HCT116 (cell line): ENCODE measurements around the gene EBLN2. TPM values are rescaled to one million over a fixed set of nuclear protein-coding genes. Genes with fewer than 3 reads are reported as not detected.

ENCODE experiments used
- ATAC-seq: fragments of 200-7000 bp; cut with Tn5 transposase; 2 replicates; pipeline ENCODE4 v1.9.1; 2020; ENCODE audit warnings: mild to moderate bottlenecking, moderate library complexity
- BruUV-seq: library from RNA; stranded (reverse); fragments of 400-500 nt; replicated peaks from 2 replicates; lab custom pipeline; 2021; lab: Mats Ljungman, UMichigan
- CTCF ChIA-PET: fragments of 300-600 bp; sonication (Branson Sonifier 250); formaldehyde crosslinking; loops from one replicate; lab custom pipeline; 2021; ENCODE audit warnings: antibody characterized with exemption; lab: Charles Lee
- POLR2A ChIA-PET: fragments of 300-600, 350-600 bp; sonication (Branson Sonifier 250); formaldehyde crosslinking; loops from one replicate; lab custom pipeline; 2021; ENCODE audit warnings: antibody characterized with exemption; lab: Charles Lee
- RAD21 ChIA-PET, 2 experiments: fragments of 300-600 bp; sonication (Branson Sonifier 250); formaldehyde crosslinking; loops; one replicate each; lab custom pipeline; 2023; ENCODE audit warnings: low total read pairs in 2 of 2; ENCODE audit not compliant: uncharacterized antibody in 2 of 2, unreplicated experiment in 2 of 2, low non-redundant PET in 1 of 2; lab: Charles Lee
- DNase-seq: peaks from one replicate; pipeline ENCODE4 v3.0.0-alpha.2; 2010; ENCODE audit warnings: low read depth, low spot score
- H2AFZ ChIP-seq: fragments of 200-600 bp; shearing (Covaris generic), sonication (generic); 2 replicates; pipeline ENCODE4 v1.6.1; 2017; ENCODE audit warnings: low read depth, mixed run types, mixed read lengths, antibody characterized with exemption, low read length; ENCODE audit not compliant: poor library complexity, severe bottlenecking
- H3K27ac ChIP-seq: 2 replicates; pipeline ENCODE4 v1.5.1; 2012; ENCODE audit warnings: low read depth, low read length
- H3K27me3 ChIP-seq: fragments of 200-600 bp; sonication (generic); 2 replicates; pipeline ENCODE4 v1.6.1; 2016; ENCODE audit warnings: mixed run types, low read length, mixed read lengths; ENCODE audit not compliant: insufficient read depth
- H3K36me3 ChIP-seq, 2 experiments: fragments of 200-500 bp in 1 of 2; fragments of 200-600 bp in 1 of 2; sonication (Bioruptor generic) in 1 of 2; sonication (generic) in 1 of 2; 2 replicates each; pipeline versions ENCODE4 v1.5.1 to v1.6.1; 2014 to 2016; ENCODE audit warnings: low read length in 2 of 2, inconsistent platforms in 1 of 2, mixed read lengths in 1 of 2, mixed run types in 1 of 2; ENCODE audit not compliant: insufficient read depth in 2 of 2, control insufficient read depth in 1 of 2
- H3K4me1 ChIP-seq, 2 experiments: fragments of 200-600 bp in 1 of 2; sonication (generic) in 1 of 2; 2 replicates each; pipeline versions ENCODE4 v1.5.1 to v1.6.1; 2012 to 2017; ENCODE audit warnings: low read length in 2 of 2, inconsistent platforms in 1 of 2, mild to moderate bottlenecking in 1 of 2, mixed read lengths in 1 of 2, mixed run types in 1 of 2, moderate library complexity in 1 of 2; ENCODE audit not compliant: insufficient read depth in 2 of 2, control insufficient read depth in 1 of 2
- H3K4me2 ChIP-seq: fragments of 200-600 bp; sonication (generic); 2 replicates; pipeline ENCODE4 v1.6.1; 2017; ENCODE audit warnings: mixed run types, low read length, mixed read lengths
- H3K4me3 ChIP-seq, 2 experiments: fragments of 200-600 bp in 1 of 2; sonication (generic) in 1 of 2; replicated peaks in 1 of 2; 2 replicates each; pipeline ENCODE4 v1.5.1; 2011 to 2016; ENCODE audit warnings: low read length in 2 of 2, control low read depth in 1 of 2, low read depth in 1 of 2, mild to moderate bottlenecking in 1 of 2, mixed read lengths in 1 of 2, mixed run types in 1 of 2
- H3K79me2 ChIP-seq: fragments of 200-600 bp; sonication (generic); 2 replicates; pipeline ENCODE4 v1.6.1; 2017; ENCODE audit warnings: mild to moderate bottlenecking, mixed run types, low read length, moderate library complexity, mixed read lengths; ENCODE audit not compliant: insufficient read depth
- H3K9ac ChIP-seq: fragments of 200-600 bp; sonication (generic); 2 replicates; pipeline ENCODE4 v1.6.1; 2016; ENCODE audit warnings: low read length, mixed read lengths
- H3K9me2 ChIP-seq: fragments of 200-600 bp; sonication (generic), shearing (Covaris generic); 2 replicates; pipeline ENCODE4 v1.6.1; 2017; ENCODE audit warnings: mixed run types, mild to moderate bottlenecking, moderate library complexity; ENCODE audit not compliant: insufficient read depth
- H3K9me3 ChIP-seq, 2 experiments: fragments of 200-500 bp in 1 of 2; fragments of 200-600 bp in 1 of 2; sonication (Bioruptor generic) in 1 of 2; sonication (generic) in 1 of 2; 2 replicates each; pipeline ENCODE4 v1.6.1; 2014 to 2017; ENCODE audit warnings: low read length in 2 of 2, mixed read lengths in 2 of 2, inconsistent platforms in 1 of 2, low read depth in 1 of 2, mild to moderate bottlenecking in 1 of 2, mixed run types in 1 of 2, moderate library complexity in 1 of 2; ENCODE audit not compliant: control insufficient read depth in 1 of 2, insufficient read depth in 1 of 2
- H4K20me1 ChIP-seq: fragments of 200-600 bp; sonication (generic), shearing (Covaris generic); 2 replicates; pipeline ENCODE4 v1.6.1; 2017; ENCODE audit warnings: mixed run types, mild to moderate bottlenecking, moderate library complexity; ENCODE audit not compliant: insufficient read depth
- CBX3 ChIP-seq: IDR thresholded peaks from 2 replicates; pipeline ENCODE4 v1.6.1; 2012; ENCODE audit warnings: low read depth
- ELF1 ChIP-seq: IDR thresholded peaks from 2 replicates; pipeline ENCODE4 v1.6.1; 2012; ENCODE audit warnings: low read depth, borderline replicate concordance
- EZH2 ChIP-seq: fragments of 200-600 bp; sonication (generic); IDR thresholded peaks from 2 replicates; pipeline ENCODE4 v1.6.1; 2017; ENCODE audit warnings: antibody characterized with exemption, mixed run types
- POLR2A ChIP-seq: IDR thresholded peaks from 2 replicates; pipeline ENCODE4 v1.7.0; 2011; ENCODE audit warnings: borderline replicate concordance; ENCODE audit not compliant: insufficient read depth, insufficient read length; ENCODE audit errors: extremely low read depth
- POLR2AphosphoS5 ChIP-seq: IDR thresholded peaks from 2 replicates; pipeline ENCODE4 v1.6.1; 2011; ENCODE audit warnings: mild to moderate bottlenecking, low read depth, low read length, moderate library complexity
- RAD21 ChIP-seq: IDR thresholded peaks from 2 replicates; pipeline ENCODE4 v1.6.1; 2012; ENCODE audit warnings: low read depth, mild to moderate bottlenecking
- SP1 ChIP-seq: IDR thresholded peaks from 2 replicates; pipeline ENCODE4 v1.6.1; 2012; ENCODE audit warnings: low read depth
- SRF ChIP-seq: IDR thresholded peaks from 2 replicates; pipeline ENCODE4 v1.6.1; 2012; ENCODE audit warnings: low read depth
- YY1 ChIP-seq: IDR thresholded peaks from 2 replicates; pipeline ENCODE4 v1.6.1; 2011; ENCODE audit warnings: low read length, low read depth, moderate library complexity, mild to moderate bottlenecking; ENCODE audit not compliant: insufficient replicate concordance; ENCODE audit errors: extremely low read depth
- ZNF274 ChIP-seq: fragments of 200-500 bp; sonication (Bioruptor generic); IDR thresholded peaks from 2 replicates; pipeline ENCODE4 v1.6.1; 2014; ENCODE audit warnings: mild to moderate bottlenecking, low read depth, low read length, inconsistent platforms
- intact Hi-C: fragments of 100-400 bp; cut with micrococcal nuclease; formaldehyde crosslinking; loops from 2 replicates; pipeline ENCODE4 v1.10.0; 2022
- total RNA-seq: library from RNA; stranded (reverse); gene quantifications from one replicate; pipeline ENCODE4 v1.2.1, GENCODE V29; 2021; ENCODE audit not compliant: unreplicated experiment
- TF ChIP-seq, protein P1 (sequence below), 3 experiments: fragments of 200-600 bp in 1 of 3; sonication (generic) in 1 of 3; IDR thresholded peaks in 2 of 3; conservative IDR thresholded peaks in 1 of 3; 2 replicates each; pipeline ENCODE4 v1.5.1; 2012 to 2017; ENCODE audit warnings: low read depth in 2 of 3, low read length in 2 of 3, antibody characterized with exemption in 1 of 3, borderline replicate concordance in 1 of 3, control low read depth in 1 of 3, mild to moderate bottlenecking in 1 of 3, mixed read lengths in 1 of 3, mixed run types in 1 of 3, moderate library complexity in 1 of 3; ENCODE audit not compliant: insufficient read depth in 1 of 3
- TF ChIP-seq, protein P2 (sequence below): IDR thresholded peaks from 2 replicates; pipeline ENCODE4 v1.6.1; 2011; ENCODE audit warnings: mild to moderate bottlenecking, low read length, moderate library complexity; ENCODE audit not compliant: insufficient replicate concordance; ENCODE audit errors: extremely low read depth

The EBLN2 gene
- total RNA-seq, 1 experiment from 2014 or later = 5.1 TPM

DNA sequence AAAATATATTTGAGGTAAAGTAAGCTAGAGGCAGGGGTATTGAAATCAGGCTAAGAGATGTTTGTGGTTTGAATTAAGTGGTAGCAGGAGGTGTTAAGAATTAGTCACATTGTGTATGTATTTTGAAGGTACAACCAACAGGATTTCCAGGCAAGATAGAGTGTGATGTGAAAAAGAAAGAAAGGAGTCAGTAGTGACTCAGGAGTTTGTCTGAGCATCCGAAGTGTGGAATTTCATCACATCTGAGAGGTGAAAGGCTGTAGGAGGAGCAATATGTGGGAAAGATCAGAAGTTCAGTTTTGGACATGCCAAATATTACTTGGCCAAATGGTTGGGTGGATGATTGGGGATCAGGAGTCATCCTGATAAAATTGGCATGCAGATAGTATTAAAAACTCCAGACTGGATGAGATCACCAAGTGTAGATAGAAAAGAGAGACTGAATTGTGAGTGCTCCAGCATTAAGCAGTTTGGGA, 32.1 kb upstream of the EBLN2 start:
- Histone ChIP-seq H3K27me3 (no peaks in the 10 kb centered on the region), H4K20me1 (peaks cover 51% of the 10 kb centered on the region), H3K4me3 (no peak overlapping the region), H3K4me1 (peaks cover 5 to 12% of the 10 kb centered on the region in 2 experiments; a peak in 3 of 4 replicates), H3K27ac (no peak overlapping the region), H3K9me3 (no peaks in the 10 kb centered on the region), H3K9me2 (no peaks in the 10 kb centered on the region), H2AFZ (no peak overlapping the region), H3K36me3 (no peaks in the 10 kb centered on the region; a peak in 1 of 4 replicates), H3K79me2 (peaks cover 100% of the 10 kb centered on the region), H3K9ac (no peak overlapping the region), H3K4me2 (no peak overlapping the region)
- ATAC-seq = no peak
- POLR2A ChIA-PET = no interaction called here
- RAD21 ChIA-PET = no interaction called here
- DNase-seq = no peak
- intact Hi-C loops = no loop called here
- CTCF ChIA-PET = no interaction called here
- TF ChIP-seq, protein P1, sequence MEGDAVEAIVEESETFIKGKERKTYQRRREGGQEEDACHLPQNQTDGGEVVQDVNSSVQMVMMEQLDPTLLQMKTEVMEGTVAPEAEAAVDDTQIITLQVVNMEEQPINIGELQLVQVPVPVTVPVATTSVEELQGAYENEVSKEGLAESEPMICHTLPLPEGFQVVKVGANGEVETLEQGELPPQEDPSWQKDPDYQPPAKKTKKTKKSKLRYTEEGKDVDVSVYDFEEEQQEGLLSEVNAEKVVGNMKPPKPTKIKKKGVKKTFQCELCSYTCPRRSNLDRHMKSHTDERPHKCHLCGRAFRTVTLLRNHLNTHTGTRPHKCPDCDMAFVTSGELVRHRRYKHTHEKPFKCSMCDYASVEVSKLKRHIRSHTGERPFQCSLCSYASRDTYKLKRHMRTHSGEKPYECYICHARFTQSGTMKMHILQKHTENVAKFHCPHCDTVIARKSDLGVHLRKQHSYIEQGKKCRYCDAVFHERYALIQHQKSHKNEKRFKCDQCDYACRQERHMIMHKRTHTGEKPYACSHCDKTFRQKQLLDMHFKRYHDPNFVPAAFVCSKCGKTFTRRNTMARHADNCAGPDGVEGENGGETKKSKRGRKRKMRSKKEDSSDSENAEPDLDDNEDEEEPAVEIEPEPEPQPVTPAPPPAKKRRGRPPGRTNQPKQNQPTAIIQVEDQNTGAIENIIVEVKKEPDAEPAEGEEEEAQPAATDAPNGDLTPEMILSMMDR (IDR thresholded peaks at IDR 0.05 in 2 of 3, conservative IDR thresholded peaks at IDR 0.05 in 1 of 3; ENCODE audit: borderline replicate concordance in 1 of 3, insufficient read depth in 1 of 3, low read depth in 2 of 3, low read length in 2 of 3) = no peak
- no TSS peak for BruUV-seq

DNA sequence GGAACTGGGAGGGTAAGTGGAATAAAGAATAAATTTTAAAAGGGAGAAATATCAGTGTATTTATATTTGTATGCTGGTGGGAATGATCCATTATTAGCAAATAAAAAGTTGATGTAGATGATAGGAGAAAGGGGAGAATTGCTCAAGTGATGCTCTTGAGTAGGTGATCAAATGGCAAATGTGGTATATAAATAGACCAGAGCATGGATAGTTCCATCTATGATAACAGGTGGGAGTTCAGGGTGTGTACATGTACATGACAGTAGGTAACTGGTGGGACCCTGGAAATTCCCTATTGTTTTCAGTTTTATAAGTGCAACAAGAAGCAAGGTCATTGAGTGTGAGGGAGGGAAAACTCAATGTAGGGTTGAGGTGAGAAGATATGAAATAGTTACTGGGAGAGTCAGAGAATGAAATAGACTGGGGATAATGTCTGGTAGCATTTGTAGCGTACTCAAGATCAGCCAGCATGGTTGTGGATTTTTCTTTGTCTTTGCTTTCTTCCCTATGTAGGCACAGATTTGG, 31.3 kb upstream of the EBLN2 start:
- Histone ChIP-seq H3K4me2 (no peak overlapping the region), H2AFZ (no peak overlapping the region), H3K36me3 (no peaks in the 10 kb centered on the region), H3K4me3 (no peak overlapping the region), H3K4me1 (peaks cover under 1 to 6% of the 10 kb centered on the region in 2 experiments; a peak in 2 of 4 replicates), H3K27me3 (no peaks in the 10 kb centered on the region), H3K9me3 (no peaks in the 10 kb centered on the region), H3K9me2 (no peaks in the 10 kb centered on the region), H4K20me1 (peaks cover 51% of the 10 kb centered on the region), H3K27ac (no peak overlapping the region), H3K9ac (no peak overlapping the region), H3K79me2 (peaks cover 100% of the 10 kb centered on the region)
- POLR2A ChIA-PET = no interaction called here
- no peak for DNase-seq
- no peak for ATAC-seq
- CTCF ChIA-PET = no interaction called here
- RAD21 ChIA-PET = no interaction called here
- intact Hi-C loops = no loop called here
- no TSS peak for BruUV-seq
- no peak for TF ChIP-seq SP1
- no peak for TF ChIP-seq RAD21
- TF ChIP-seq CBX3 = no peak
- TF ChIP-seq, protein P1 (IDR thresholded peaks at IDR 0.05 in 2 of 3, conservative IDR thresholded peaks at IDR 0.05 in 1 of 3; ENCODE audit: borderline replicate concordance in 1 of 3, insufficient read depth in 1 of 3, low read depth in 2 of 3, low read length in 2 of 3) = no peak
- TF ChIP-seq POLR2A = no peak
- TF ChIP-seq SRF = no peak
- no peak for TF ChIP-seq YY1
- no peak for TF ChIP-seq POLR2AphosphoS5
- no peak for TF ChIP-seq ELF1
- no peak for TF ChIP-seq EZH2
- TF ChIP-seq, protein P2, sequence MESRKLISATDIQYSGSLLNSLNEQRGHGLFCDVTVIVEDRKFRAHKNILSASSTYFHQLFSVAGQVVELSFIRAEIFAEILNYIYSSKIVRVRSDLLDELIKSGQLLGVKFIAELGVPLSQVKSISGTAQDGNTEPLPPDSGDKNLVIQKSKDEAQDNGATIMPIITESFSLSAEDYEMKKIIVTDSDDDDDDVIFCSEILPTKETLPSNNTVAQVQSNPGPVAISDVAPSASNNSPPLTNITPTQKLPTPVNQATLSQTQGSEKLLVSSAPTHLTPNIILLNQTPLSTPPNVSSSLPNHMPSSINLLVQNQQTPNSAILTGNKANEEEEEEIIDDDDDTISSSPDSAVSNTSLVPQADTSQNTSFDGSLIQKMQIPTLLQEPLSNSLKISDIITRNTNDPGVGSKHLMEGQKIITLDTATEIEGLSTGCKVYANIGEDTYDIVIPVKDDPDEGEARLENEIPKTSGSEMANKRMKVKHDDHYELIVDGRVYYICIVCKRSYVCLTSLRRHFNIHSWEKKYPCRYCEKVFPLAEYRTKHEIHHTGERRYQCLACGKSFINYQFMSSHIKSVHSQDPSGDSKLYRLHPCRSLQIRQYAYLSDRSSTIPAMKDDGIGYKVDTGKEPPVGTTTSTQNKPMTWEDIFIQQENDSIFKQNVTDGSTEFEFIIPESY = no peak
- no peak for TF ChIP-seq ZNF274
